PC-9 (cell line): ENCODE results near the gene NR6A1. TPM values are rescaled to one million over a fixed set of nuclear protein-coding genes. Genes with fewer than 3 reads are reported as not detected.
"Not testable (repeated sequence)": the region's sequence is repeated elsewhere in the genome, so short reads cannot be mapped to it uniquely, and the experiment has no call there.

Experiments used
- BruUV-seq: library from RNA; stranded (reverse); fragments of 400-500 nt; replicated peaks from 2 replicates; lab custom pipeline; 2021; lab: Mats Ljungman, UMichigan
- CTCF ChIA-PET: fragments of 300-600 bp; sonication (Branson Sonifier 250); formaldehyde crosslinking; loops from one replicate; lab custom pipeline; 2022; ENCODE audit warnings: antibody characterized with exemption; lab: Charles Lee
- POLR2A ChIA-PET: fragments of 300-600 bp; sonication (Branson Sonifier 250); formaldehyde crosslinking; loops from one replicate; lab custom pipeline; 2022; ENCODE audit warnings: antibody characterized with exemption; ENCODE audit not compliant: unreplicated experiment; lab: Charles Lee
- DNase-seq, 2 experiments: peaks; one replicate each; pipeline versions ENCODE4 v3.0.0 to v3.0.0-alpha.2; 2015 to 2022; ENCODE audit warnings: mixed read lengths in 1 of 2
- H2AFZ ChIP-seq: fragments of 200-600 bp; sonication (generic); 2 replicates; pipeline ENCODE4 v1.8.1; 2017; ENCODE audit warnings: antibody characterized with exemption
- H3F3A ChIP-seq: fragments of 200-600 bp; sonication (generic); 2 replicates; pipeline ENCODE4 v1.8.1; 2017; ENCODE audit warnings: antibody characterized with exemption, mild to moderate bottlenecking, low read depth; ENCODE audit not compliant: insufficient read depth
- H3K27ac ChIP-seq: fragments of 200-600 bp; sonication (generic); 2 replicates; pipeline ENCODE4 v1.6.1; 2016; ENCODE audit warnings: mixed run types
- H3K27me3 ChIP-seq: fragments of 200-600 bp; sonication (generic); 2 replicates; pipeline ENCODE4 v1.6.1; 2016; ENCODE audit warnings: low read depth, mixed run types; ENCODE audit not compliant: insufficient read depth
- H3K36me3 ChIP-seq: fragments of 200-600 bp; sonication (generic); 2 replicates; pipeline ENCODE4 v1.6.1; 2016; ENCODE audit warnings: low read depth, mixed run types
- H3K4me1 ChIP-seq: fragments of 200-600 bp; sonication (generic); replicated peaks from 2 replicates; pipeline ENCODE4 v1.6.1; 2016; ENCODE audit warnings: mixed run types; ENCODE audit not compliant: insufficient read depth
- H3K4me2 ChIP-seq: fragments of 200-600 bp; sonication (generic); 2 replicates; pipeline ENCODE4 v1.6.1; 2017; ENCODE audit warnings: mixed run types
- H3K4me3 ChIP-seq: fragments of 200-600 bp; sonication (generic); 2 replicates; pipeline ENCODE4 v1.6.1; 2016; ENCODE audit warnings: mixed run types
- H3K79me2 ChIP-seq: fragments of 200-600 bp; sonication (generic); 2 replicates; pipeline ENCODE4 v1.6.1; 2017; ENCODE audit warnings: low read depth, mixed run types
- H3K9me2 ChIP-seq: fragments of 200-600 bp; sonication (generic); 2 replicates; pipeline ENCODE4 v1.8.1; 2017; ENCODE audit warnings: mild to moderate bottlenecking; ENCODE audit not compliant: insufficient read depth
- H3K9me3 ChIP-seq: fragments of 200-600 bp; sonication (generic); 2 replicates; pipeline ENCODE4 v1.8.1; 2016; ENCODE audit warnings: low read depth; ENCODE audit not compliant: insufficient read depth
- H4K20me1 ChIP-seq: fragments of 200-600 bp; sonication (generic); 2 replicates; pipeline ENCODE4 v1.8.1; 2017; ENCODE audit not compliant: insufficient read depth
- EZH2 ChIP-seq: fragments of 200-600 bp; sonication (generic); IDR thresholded peaks from 2 replicates; pipeline ENCODE4 v1.8.0; 2017; ENCODE audit warnings: antibody characterized with exemption, low read depth
- intact Hi-C: fragments of 100-400 bp; cut with micrococcal nuclease; formaldehyde crosslinking; loops from one replicate; pipeline ENCODE4 v1.10.0; 2022; ENCODE audit not compliant: unreplicated experiment
- total RNA-seq: library from RNA; stranded (reverse); gene quantifications from 2 replicates; pipeline ENCODE4 v1.2.3, GENCODE V29; 2021
- TF ChIP-seq, protein P1 (sequence below): fragments of 200-600 bp; sonication (generic); conservative IDR thresholded peaks from 2 replicates; pipeline ENCODE4 v1.6.1; 2017; ENCODE audit warnings: mixed run types, antibody characterized with exemption, mild to moderate bottlenecking, moderate library complexity

Gene NR6A1
- total RNA-seq, 1 experiment from 2014 or later, result 13.0 TPM

DNA sequence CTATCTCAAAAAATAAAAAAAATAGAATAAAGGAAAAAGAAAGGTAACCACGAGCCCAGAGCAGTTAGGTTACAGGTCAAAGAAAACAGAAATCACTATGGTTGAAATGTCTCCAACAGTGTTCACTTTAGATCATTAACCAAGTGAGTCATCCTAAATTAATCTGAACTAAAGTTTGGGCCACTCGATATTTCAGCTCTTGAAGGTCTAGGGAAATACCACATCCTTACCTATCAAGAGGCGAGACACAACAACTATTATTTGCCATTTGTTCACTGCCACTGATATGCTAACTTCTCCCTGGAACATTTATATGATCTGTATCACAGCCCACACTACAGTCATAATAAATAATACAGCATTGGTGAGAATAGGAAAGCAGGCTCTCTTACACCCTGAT, 152.6 kb downstream of the NR6A1 start:
- peak in 1 of 2 experiments; percentile 65 for DNase-seq
- CTCF ChIA-PET, result interaction anchor here (0.6 to 2.2 kb wide), 6 partner anchors 34 to 153 kb away, joined by 3 to 34 read pairs (median 8); no protein-coding TSS in a partner anchor
- Histone ChIP-seq H3K79me2 (peaks cover 11% of the 10 kb centered on the region; the same call in 1 of the 2 replicates), H3K36me3 (no peaks in the 10 kb centered on the region), H3K9me3 (no peaks in the 10 kb centered on the region), H3K27me3 (no peaks in the 10 kb centered on the region), H3K27ac (peak overlapping the region; percentile 38), H2AFZ (no peak overlapping the region), H4K20me1 (0 out of 2 replicates have a peak, but pooled peaks cover 4% of the 10 kb centered on the region), H3F3A (peaks cover 15% of the 10 kb centered on the region), H3K4me2 (peak overlapping the region; percentile 20; the same call in 1 of the 2 replicates), H3K4me3 (no peak overlapping the region), H3K9me2 (no peaks in the 10 kb centered on the region), H3K4me1 (peaks cover 19% of the 10 kb centered on the region)
- intact Hi-C loops, result loop anchor here (5.0 kb wide), 1 partner anchor 754 kb away; no protein-coding TSS in a partner anchor
- no TSS peak for BruUV-seq
- POLR2A ChIA-PET, result interaction anchor here (0.6 to 0.7 kb wide), 3 partner anchors 42 to 76 kb away, joined by 3 to 6 read pairs (median 3); no protein-coding TSS in a partner anchor
- TF ChIP-seq, protein P1, sequence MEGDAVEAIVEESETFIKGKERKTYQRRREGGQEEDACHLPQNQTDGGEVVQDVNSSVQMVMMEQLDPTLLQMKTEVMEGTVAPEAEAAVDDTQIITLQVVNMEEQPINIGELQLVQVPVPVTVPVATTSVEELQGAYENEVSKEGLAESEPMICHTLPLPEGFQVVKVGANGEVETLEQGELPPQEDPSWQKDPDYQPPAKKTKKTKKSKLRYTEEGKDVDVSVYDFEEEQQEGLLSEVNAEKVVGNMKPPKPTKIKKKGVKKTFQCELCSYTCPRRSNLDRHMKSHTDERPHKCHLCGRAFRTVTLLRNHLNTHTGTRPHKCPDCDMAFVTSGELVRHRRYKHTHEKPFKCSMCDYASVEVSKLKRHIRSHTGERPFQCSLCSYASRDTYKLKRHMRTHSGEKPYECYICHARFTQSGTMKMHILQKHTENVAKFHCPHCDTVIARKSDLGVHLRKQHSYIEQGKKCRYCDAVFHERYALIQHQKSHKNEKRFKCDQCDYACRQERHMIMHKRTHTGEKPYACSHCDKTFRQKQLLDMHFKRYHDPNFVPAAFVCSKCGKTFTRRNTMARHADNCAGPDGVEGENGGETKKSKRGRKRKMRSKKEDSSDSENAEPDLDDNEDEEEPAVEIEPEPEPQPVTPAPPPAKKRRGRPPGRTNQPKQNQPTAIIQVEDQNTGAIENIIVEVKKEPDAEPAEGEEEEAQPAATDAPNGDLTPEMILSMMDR, result no peak
- TF ChIP-seq EZH2, result no peak

DNA sequence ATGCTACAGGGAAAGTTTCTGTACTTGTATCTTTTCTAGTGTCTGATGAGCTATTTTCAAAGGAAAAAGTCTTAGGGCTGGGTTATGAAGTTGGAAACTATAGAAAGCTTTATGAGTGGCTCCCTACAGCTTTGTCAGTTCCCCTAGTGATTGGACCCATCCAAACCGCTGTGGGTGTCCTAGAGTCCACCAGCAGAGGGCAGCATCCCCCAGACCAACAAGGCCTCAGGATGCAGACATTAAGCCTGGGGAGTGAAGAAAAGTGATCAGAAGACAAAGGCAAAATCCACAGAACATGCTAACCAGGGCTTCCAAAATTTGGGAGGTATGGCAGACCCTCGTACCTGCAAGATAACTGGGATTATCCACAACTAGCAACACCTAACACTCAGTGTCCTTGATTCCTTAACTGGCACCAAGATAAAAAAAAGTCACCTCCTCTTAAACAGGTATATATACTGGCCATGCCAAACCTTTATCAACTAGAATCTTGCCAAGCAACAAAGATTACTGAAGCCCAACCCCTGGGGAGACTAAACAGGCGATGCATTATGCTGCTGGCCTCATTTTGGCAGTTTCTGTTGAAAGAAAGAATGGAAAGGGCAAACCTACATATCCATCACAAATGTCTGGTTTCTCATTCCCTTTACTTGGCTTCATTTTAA, 153.5 kb downstream of the NR6A1 start:
- peaks cover 15% of the 10 kb centered on the region for H3F3A ChIP-seq
- no peak overlapping the region for H3K4me3 ChIP-seq
- H2AFZ ChIP-seq, result no peak overlapping the region
- H3K27me3 ChIP-seq, result no peaks in the 10 kb centered on the region
- peak; percentile 60 to 80 for DNase-seq
- no TSS peak for BruUV-seq
- CTCF ChIA-PET, result interaction anchor here (0.6 to 2.2 kb wide), 19 partner anchors 11 to 1874 kb away, joined by 3 to 34 read pairs (median 5); no protein-coding TSS in a partner anchor
- intact Hi-C loops, result loop anchor here (1.0 to 5.0 kb wide), 7 partner anchors 42 to 755 kb away; partner anchors contain the start of gene NR6A1
- no peaks in the 10 kb centered on the region for H3K9me2 ChIP-seq
- H3K36me3 ChIP-seq, result no peaks in the 10 kb centered on the region
- H3K4me1 ChIP-seq, result peaks cover 19% of the 10 kb centered on the region
- H3K4me2 ChIP-seq, result peak overlapping the region; percentile 20
- peak overlapping the region; percentile 38 for H3K27ac ChIP-seq
- TF ChIP-seq, protein P1, result peak; percentile 91
- TF ChIP-seq EZH2, result no peak
- H4K20me1 ChIP-seq, result 0 out of 2 replicates have a peak, but pooled peaks cover 4% of the 10 kb centered on the region
- H3K79me2 ChIP-seq, result peaks cover 11% of the 10 kb centered on the region; the same call in 1 of the 2 replicates
- H3K9me3 ChIP-seq, result no peaks in the 10 kb centered on the region
- POLR2A ChIA-PET, result interaction anchor here (0.5 to 0.7 kb wide), 4 partner anchors 42 to 77 kb away, joined by 3 to 6 read pairs (median 3); no protein-coding TSS in a partner anchor

DNA sequence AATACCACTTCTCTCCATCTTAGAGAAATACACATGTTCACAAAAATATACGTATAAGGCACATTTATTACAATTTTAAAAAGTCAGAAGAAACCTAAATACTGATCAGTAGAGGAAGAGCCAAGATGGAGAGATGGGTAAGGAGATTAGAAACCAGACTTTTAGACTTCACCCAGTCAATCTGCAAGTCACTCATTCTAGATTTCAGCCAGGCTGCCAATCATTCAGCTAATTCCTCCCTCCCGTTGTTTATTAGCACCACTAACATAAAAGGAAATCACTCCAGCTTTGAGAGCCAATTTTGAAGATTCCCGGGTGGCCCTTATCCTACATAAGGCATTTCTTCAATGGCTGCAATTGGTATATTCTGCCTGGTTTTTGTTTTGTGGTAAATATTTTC, 154.2 kb downstream of the NR6A1 start:
- TF ChIP-seq, protein P1, result no peak
- no peak for TF ChIP-seq EZH2
- peaks cover 19% of the 10 kb centered on the region for H3K4me1 ChIP-seq
- intact Hi-C loops, result loop anchor here (1.0 to 5.0 kb wide), 7 partner anchors 42 to 755 kb away; partner anchors contain the start of gene NR6A1
- no peaks in the 10 kb centered on the region for H3K9me3 ChIP-seq
- H3F3A ChIP-seq, result peaks cover 15% of the 10 kb centered on the region
- no peak overlapping the region for H3K4me2 ChIP-seq
- ChIA-PET CTCF (interaction anchor here (0.6 to 2.2 kb wide), 17 partner anchors 10 to 1875 kb away, joined by 3 to 34 read pairs (median 5); no protein-coding TSS in a partner anchor), POLR2A (interaction anchor here (0.5 kb wide), 1 partner anchor 42 kb away, joined by 3 read pairs; no protein-coding TSS in a partner anchor)
- H3K4me3 ChIP-seq, result no peak overlapping the region
- 0 out of 2 replicates have a peak, but pooled peaks cover 4% of the 10 kb centered on the region for H4K20me1 ChIP-seq
- no peaks in the 10 kb centered on the region for H3K36me3 ChIP-seq
- no peak overlapping the region for H2AFZ ChIP-seq
- H3K79me2 ChIP-seq, result peaks cover 11% of the 10 kb centered on the region; the same call in 1 of the 2 replicates
- no peaks in the 10 kb centered on the region for H3K9me2 ChIP-seq
- no peaks in the 10 kb centered on the region for H3K27me3 ChIP-seq
- no TSS peak for BruUV-seq
- no peak overlapping the region for H3K27ac ChIP-seq
- no peak for DNase-seq

DNA sequence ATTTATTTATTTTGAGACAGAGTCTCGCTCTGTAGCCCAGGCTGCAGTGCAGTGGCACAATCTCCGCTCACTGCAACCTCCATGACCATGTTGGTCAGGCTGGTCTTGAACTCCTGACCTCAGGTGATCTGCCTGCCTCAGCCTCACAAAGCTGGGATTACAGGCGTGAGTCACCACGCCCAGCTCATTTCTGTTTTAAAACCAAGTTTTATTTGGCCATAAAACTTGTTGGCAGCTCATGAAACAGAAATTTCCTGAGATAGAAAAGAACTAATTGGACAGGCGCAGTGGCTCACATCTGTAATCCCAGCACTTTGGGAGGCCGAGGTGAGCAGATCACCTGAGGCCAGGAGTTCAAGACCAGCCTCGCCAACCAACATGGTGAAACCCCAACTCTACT, 155.3 kb downstream of the NR6A1 start:
- intact Hi-C loops, result loop anchor here (2.0 to 5.0 kb wide), 2 partner anchors 155 to 756 kb away; partner anchors contain the start of gene NR6A1
- not testable (repeated sequence) for DNase-seq, H3K4me2 ChIP-seq, H3K9me3 ChIP-seq, H2AFZ ChIP-seq, H3K4me3 ChIP-seq, H4K20me1 ChIP-seq, H3K27ac ChIP-seq, H3K79me2 ChIP-seq, BruUV-seq, H3K27me3 ChIP-seq, H3K9me2 ChIP-seq, H3K36me3 ChIP-seq
- POLR2A ChIA-PET, result interaction anchor here (0.6 kb wide), 2 partner anchors 31 to 54 kb away, joined by 3 read pairs; no protein-coding TSS in a partner anchor
- Histone ChIP-seq H3F3A (peaks cover 15% of the 10 kb centered on the region), H3K4me1 (peaks cover 19% of the 10 kb centered on the region)
- CTCF ChIA-PET, result interaction anchor here (0.5 to 0.9 kb wide), 3 partner anchors 60 to 214 kb away, joined by 3 to 7 read pairs (median 4); no protein-coding TSS in a partner anchor
